ENCODE data around the gene USF2. TPM values are rescaled to one million over a fixed set of nuclear protein-coding genes. Genes with fewer than 3 reads are reported as not detected.

The USF2 gene
- polyA plus RNA-seq, 3 donors, result 2.7 to 248 (median 5.0) TPM

GRCh38 chr19:35315883-35316282, 47.1 kb downstream of the USF2 start:
- H3K4me1 ChIP-seq (ENCODE audit: control insufficient read depth in 1 of 2, insufficient read depth in 2 of 2, low read length in 2 of 2), result peaks cover 41 to 46% of the 10 kb centered on the region in 2 donors
- H3K4me3 Mint-ChIP-seq, result no peak overlapping the region
- no peak overlapping the region for H3K4me3 ChIP-seq (replicated peaks in 1 of 3; ENCODE audit: low read depth in 2 of 3, low read length in 3 of 3)
- no peaks in the 10 kb centered on the region for H3K36me3 ChIP-seq (replicated peaks in 1 of 2; ENCODE audit: control insufficient read depth in 1 of 2, insufficient read depth in 2 of 2, low read length in 2 of 2)
- DNase-seq, result no peak
- H2AFZ ChIP-seq (ENCODE audit: insufficient read depth, low read depth, low read length, poor library complexity, severe bottlenecking), result no peak overlapping the region
- intact Hi-C loops (cut with micrococcal nuclease), result loop anchor here in 1 of 2 donors (5.0 kb wide), 1 partner anchor 44 kb away; no protein-coding TSS in a partner anchor
- 94% methylated on average over 7 of the region's 9 CpGs for WGBS (ENCODE audit: insufficient coverage)
- no peak overlapping the region for H3K27ac Mint-ChIP-seq
- no peaks in the 10 kb centered on the region for H3K27me3 ChIP-seq (ENCODE audit: control insufficient read depth in 2 of 2, insufficient read depth in 2 of 2, low read length in 2 of 2)
- no peak overlapping the region for H3K4me2 ChIP-seq (replicated peaks; ENCODE audit: extremely low read depth, low read length, poor library complexity, severe bottlenecking)
- H3K4me1 Mint-ChIP-seq, result peaks cover 43% of the 10 kb centered on the region
- H3K27ac ChIP-seq (ENCODE audit: low read depth in 1 of 2, low read length in 2 of 2), result no peak overlapping the region
- peaks cover 0 to 7% of the 10 kb centered on the region in 2 donors for H3K36me3 Mint-ChIP-seq
- no peaks in the 10 kb centered on the region for H3K9me3 ChIP-seq (replicated peaks in 1 of 2; ENCODE audit: control insufficient read depth in 1 of 2, insufficient read depth in 1 of 2, low read length in 2 of 2)
- TF ChIP-seq, protein P1, sequence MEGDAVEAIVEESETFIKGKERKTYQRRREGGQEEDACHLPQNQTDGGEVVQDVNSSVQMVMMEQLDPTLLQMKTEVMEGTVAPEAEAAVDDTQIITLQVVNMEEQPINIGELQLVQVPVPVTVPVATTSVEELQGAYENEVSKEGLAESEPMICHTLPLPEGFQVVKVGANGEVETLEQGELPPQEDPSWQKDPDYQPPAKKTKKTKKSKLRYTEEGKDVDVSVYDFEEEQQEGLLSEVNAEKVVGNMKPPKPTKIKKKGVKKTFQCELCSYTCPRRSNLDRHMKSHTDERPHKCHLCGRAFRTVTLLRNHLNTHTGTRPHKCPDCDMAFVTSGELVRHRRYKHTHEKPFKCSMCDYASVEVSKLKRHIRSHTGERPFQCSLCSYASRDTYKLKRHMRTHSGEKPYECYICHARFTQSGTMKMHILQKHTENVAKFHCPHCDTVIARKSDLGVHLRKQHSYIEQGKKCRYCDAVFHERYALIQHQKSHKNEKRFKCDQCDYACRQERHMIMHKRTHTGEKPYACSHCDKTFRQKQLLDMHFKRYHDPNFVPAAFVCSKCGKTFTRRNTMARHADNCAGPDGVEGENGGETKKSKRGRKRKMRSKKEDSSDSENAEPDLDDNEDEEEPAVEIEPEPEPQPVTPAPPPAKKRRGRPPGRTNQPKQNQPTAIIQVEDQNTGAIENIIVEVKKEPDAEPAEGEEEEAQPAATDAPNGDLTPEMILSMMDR (IDR thresholded peaks at IDR 0.05), result no peak
- no peaks in the 10 kb centered on the region for H3K9me3 Mint-ChIP-seq
- peaks cover 0 to 5% (median 0%) of the 10 kb centered on the region in 3 donors for H3K27me3 Mint-ChIP-seq (ENCODE audit: low read depth in 3 of 3)
- H4K20me1 ChIP-seq (ENCODE audit: insufficient read depth, low read length), result no peaks in the 10 kb centered on the region
- H3K79me2 ChIP-seq (ENCODE audit: insufficient read depth, low read length), result no peaks in the 10 kb centered on the region
- H3K9ac ChIP-seq (ENCODE audit: insufficient read depth, low read length, poor library complexity, severe bottlenecking), result no peak overlapping the region

DNA sequence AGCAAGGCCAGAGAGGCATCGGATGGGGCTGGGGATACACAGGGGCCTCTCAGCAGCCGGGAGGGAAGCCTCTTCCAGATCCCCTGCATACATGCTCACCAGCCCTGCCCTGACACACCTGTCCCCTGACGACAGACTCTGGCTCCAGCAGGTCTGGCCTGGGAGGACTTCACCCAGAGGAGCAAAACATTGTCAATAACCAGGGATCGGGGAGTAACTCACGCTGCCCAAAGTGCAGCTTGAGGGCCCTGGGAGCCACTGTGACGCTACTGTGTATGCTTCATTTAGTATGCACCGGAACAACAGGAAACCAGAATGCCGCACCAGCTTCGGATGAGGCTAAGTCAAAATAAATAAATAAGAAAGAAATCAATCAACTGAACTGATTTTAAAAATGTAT, 47.8 kb downstream of the USF2 start:
- Histone ChIP-seq H3K4me2 (replicated peaks; ENCODE audit: extremely low read depth, low read length, poor library complexity, severe bottlenecking) (no peak overlapping the region), H3K4me3 (replicated peaks in 1 of 3; ENCODE audit: low read depth in 2 of 3, low read length in 3 of 3) (no peak overlapping the region), H3K36me3 (replicated peaks in 1 of 2; ENCODE audit: control insufficient read depth in 1 of 2, insufficient read depth in 2 of 2, low read length in 2 of 2) (no peaks in the 10 kb centered on the region), H3K9me3 (replicated peaks in 1 of 2; ENCODE audit: control insufficient read depth in 1 of 2, insufficient read depth in 1 of 2, low read length in 2 of 2) (no peaks in the 10 kb centered on the region), H2AFZ (ENCODE audit: insufficient read depth, low read depth, low read length, poor library complexity, severe bottlenecking) (no peak overlapping the region), H3K4me1 (ENCODE audit: control insufficient read depth in 1 of 2, insufficient read depth in 2 of 2, low read length in 2 of 2) (peaks cover 48 to 53% of the 10 kb centered on the region in 2 donors), H3K27ac (ENCODE audit: low read depth in 1 of 2, low read length in 2 of 2) (no peak overlapping the region), H3K27me3 (ENCODE audit: control insufficient read depth in 2 of 2, insufficient read depth in 2 of 2, low read length in 2 of 2) (no peaks in the 10 kb centered on the region), H4K20me1 (ENCODE audit: insufficient read depth, low read length) (no peaks in the 10 kb centered on the region), H3K9ac (ENCODE audit: insufficient read depth, low read length, poor library complexity, severe bottlenecking) (no peak overlapping the region), H3K79me2 (ENCODE audit: insufficient read depth, low read length) (no peaks in the 10 kb centered on the region)
- peaks cover 0 to under 1% (median 0%) of the 10 kb centered on the region in 7 donors for H3K9me3 Mint-ChIP-seq
- peaks cover 0 to 9% of the 10 kb centered on the region in 2 donors for H3K36me3 Mint-ChIP-seq
- no peak for DNase-seq
- TF ChIP-seq, protein P1 (IDR thresholded peaks at IDR 0.05), result no peak
- intact Hi-C loops (cut with micrococcal nuclease), result loop anchor here in 1 of 2 donors (5.0 kb wide), 1 partner anchor 44 kb away; no protein-coding TSS in a partner anchor
- 100% methylated on average over 5 of the region's 9 CpGs for WGBS (ENCODE audit: insufficient coverage)
- H3K27ac Mint-ChIP-seq, result peak overlapping the region in 3 of 7 donors; percentile 32 to 74 (median 52)
- no peak overlapping the region for H3K4me3 Mint-ChIP-seq
- H3K4me1 Mint-ChIP-seq, result peaks cover 50% of the 10 kb centered on the region
- H3K27me3 Mint-ChIP-seq (ENCODE audit: low read depth in 3 of 3), result peaks cover 0 to 5% (median 0%) of the 10 kb centered on the region in 3 donors
